H1 (cell line): ENCODE measurements around the gene COL4A2. TPM values are rescaled to one million over a fixed set of nuclear protein-coding genes. Genes with fewer than 3 reads are reported as not detected.
"Not testable (repeated sequence)": the region's sequence is repeated elsewhere in the genome, so short reads cannot be mapped to it uniquely, and the experiment has no call there.

Source experiments
- CTCF ChIA-PET: fragments of 300-600 bp; sonication (Branson Sonifier 250); formaldehyde crosslinking; loops from one replicate; lab custom pipeline; 2021; ENCODE audit not compliant: partially characterized antibody; lab: Charles Lee
- POLR2A ChIA-PET: fragments of 300-600 bp; sonication (Branson Sonifier 250); formaldehyde crosslinking; loops from one replicate; lab custom pipeline; 2021; ENCODE audit warnings: inconsistent platforms; ENCODE audit not compliant: partially characterized antibody; lab: Charles Lee
- DNase-seq, 2 experiments: peaks; one replicate each; pipeline versions ENCODE4 v3.0.0 to v3.0.0-alpha.2; 2010 to 2022; ENCODE audit warnings: low spot score in 2 of 2, low read depth in 1 of 2, mixed read lengths in 1 of 2
- FAIRE-seq: peaks from 2 replicates; lab custom pipeline; 2011; peaks lifted over from hg19 to GRCh38; lab: Jason Lieb, UNC
- H2AFZ ChIP-seq: 2 replicates; pipeline ENCODE4 v1.8.1; 2012; ENCODE audit warnings: low read length, inconsistent platforms
- H2AK5ac ChIP-seq: 2 replicates; pipeline ENCODE4 v1.6.1; 2013; ENCODE audit warnings: low read depth, low read length
- H2BK120ac ChIP-seq: replicated peaks from 2 replicates; pipeline ENCODE3; 2013; ENCODE audit warnings: low read depth, low read length, inconsistent platforms
- H2BK12ac ChIP-seq: 2 replicates; pipeline ENCODE4 v1.6.1; 2013; ENCODE audit warnings: low read depth, low read length
- H2BK15ac ChIP-seq: 2 replicates; pipeline ENCODE4 v1.6.1; 2013; ENCODE audit warnings: low read length
- H2BK20ac ChIP-seq: 2 replicates; pipeline ENCODE4 v1.6.1; 2013; ENCODE audit warnings: low read length
- H2BK5ac ChIP-seq: 2 replicates; pipeline ENCODE4 v1.6.1; 2013; ENCODE audit warnings: low read depth, low read length
- H3K14ac ChIP-seq: 2 replicates; pipeline ENCODE4 v1.6.1; 2013; ENCODE audit warnings: inconsistent platforms; ENCODE audit not compliant: insufficient read length
- H3K18ac ChIP-seq: 2 replicates; pipeline ENCODE4 v1.6.1; 2013; ENCODE audit warnings: low read length; ENCODE audit errors: extremely low read depth
- H3K23ac ChIP-seq: 2 replicates; pipeline ENCODE4 v1.6.1; 2013; ENCODE audit warnings: inconsistent platforms; ENCODE audit not compliant: insufficient read length
- H3K23me2 ChIP-seq: 2 replicates; pipeline ENCODE4 v1.6.1; 2013; ENCODE audit warnings: low read depth, low read length
- H3K27ac ChIP-seq: 2 replicates; pipeline ENCODE4 v1.6.1; 2011; ENCODE audit warnings: low read depth, low read length, inconsistent platforms
- H3K27me3 ChIP-seq, 4 experiments: replicated peaks in 1 of 4; 1 replicate in 1 of 4; 2 replicates in 3 of 4; pipeline versions ENCODE4 v1.6.1 to v1.8.1; 2011 to 2013; ENCODE audit warnings: low read length in 3 of 4, mild to moderate bottlenecking in 3 of 4, inconsistent platforms in 2 of 4, mixed read lengths in 2 of 4, moderate library complexity in 1 of 4; ENCODE audit not compliant: control insufficient read depth in 3 of 4, insufficient read depth in 3 of 4; ENCODE audit errors: extremely low read depth in 1 of 4
- H3K36me3 ChIP-seq, 4 experiments: 2 replicates each; pipeline versions ENCODE4 v1.6.1 to v1.8.1; 2011 to 2013; ENCODE audit warnings: mild to moderate bottlenecking in 4 of 4, low read length in 3 of 4, moderate library complexity in 2 of 4, control low read depth in 1 of 4, inconsistent platforms in 1 of 4; ENCODE audit not compliant: insufficient read depth in 4 of 4, control insufficient read depth in 2 of 4
- H3K4ac ChIP-seq: replicated peaks from 2 replicates; pipeline ENCODE3; 2013; ENCODE audit warnings: low read length, low read depth, mixed read lengths, inconsistent platforms; ENCODE audit not compliant: insufficient read length
- H3K4me1 ChIP-seq, 4 experiments: replicated peaks in 1 of 4; 1 replicate in 1 of 4; 2 replicates in 3 of 4; pipeline versions ENCODE4 v1.6.1 to v1.8.1; 2011 to 2013; ENCODE audit warnings: low read length in 3 of 4, inconsistent platforms in 2 of 4, mixed read lengths in 1 of 4; ENCODE audit not compliant: insufficient read depth in 4 of 4, control insufficient read depth in 3 of 4
- H3K4me2 ChIP-seq, 2 experiments: 2 replicates each; pipeline versions ENCODE4 v1.6.1 to v1.8.1; 2011 to 2013; ENCODE audit warnings: low read depth in 2 of 2, low read length in 2 of 2, control low read depth in 1 of 2, inconsistent platforms in 1 of 2, mild to moderate bottlenecking in 1 of 2; ENCODE audit not compliant: insufficient read depth in 1 of 2
- H3K4me3 ChIP-seq, 4 experiments: fragments of 200-600, 300-600 bp in 1 of 4; sonication (generic), shearing (Covaris generic), sonication (Bioruptor Twin) in 1 of 4; 2 replicates each; pipeline versions ENCODE4 v1.5.1 to v1.8.1; 2011 to 2016; ENCODE audit warnings: low read length in 4 of 4, low read depth in 3 of 4, control low read depth in 2 of 4, inconsistent platforms in 2 of 4, mild to moderate bottlenecking in 2 of 4, mixed read lengths in 1 of 4, moderate library complexity in 1 of 4; ENCODE audit not compliant: insufficient read depth in 2 of 4; ENCODE audit errors: extremely low read depth in 1 of 4
- H3K56ac ChIP-seq: replicated peaks from 2 replicates; pipeline ENCODE3; 2013; ENCODE audit warnings: low read depth, mild to moderate bottlenecking, mixed read lengths, low read length, inconsistent platforms; ENCODE audit not compliant: insufficient read length
- H3K79me1 ChIP-seq: 2 replicates; pipeline ENCODE4 v1.6.1; 2013; ENCODE audit warnings: low read depth, low read length, control low read depth
- H3K79me2 ChIP-seq, 2 experiments: 2 replicates each; pipeline versions ENCODE4 v1.6.1 to v1.8.1; 2012 to 2013; ENCODE audit warnings: low read length in 2 of 2, mild to moderate bottlenecking in 2 of 2, inconsistent platforms in 1 of 2; ENCODE audit not compliant: insufficient read depth in 2 of 2, control insufficient read depth in 1 of 2
- H3K9ac ChIP-seq, 4 experiments: replicated peaks in 1 of 4; 1 replicate in 1 of 4; 2 replicates in 3 of 4; pipeline versions ENCODE4 v1.6.1 to v1.8.1; 2011 to 2013; ENCODE audit warnings: low read depth in 3 of 4, low read length in 3 of 4, control low read depth in 2 of 4, mild to moderate bottlenecking in 2 of 4, moderate library complexity in 2 of 4, inconsistent platforms in 1 of 4; ENCODE audit errors: extremely low read depth in 1 of 4
- H3K9me3 ChIP-seq, 2 experiments: 2 replicates each; pipeline versions ENCODE4 v1.6.1 to v1.8.1; 2012 to 2013; ENCODE audit warnings: mild to moderate bottlenecking in 2 of 2, moderate library complexity in 2 of 2, control low read depth in 1 of 2, inconsistent platforms in 1 of 2, low read depth in 1 of 2, low read length in 1 of 2, mixed read lengths in 1 of 2; ENCODE audit not compliant: insufficient read depth in 2 of 2
- H4K20me1 ChIP-seq, 2 experiments: replicated peaks in 1 of 2; 2 replicates each; pipeline versions ENCODE3 to v1.8.1; 2011 to 2013; ENCODE audit warnings: inconsistent platforms in 2 of 2, low read length in 2 of 2, mild to moderate bottlenecking in 1 of 2; ENCODE audit not compliant: insufficient read depth in 2 of 2, control insufficient read depth in 1 of 2
- H4K5ac ChIP-seq: 2 replicates; pipeline ENCODE4 v1.6.1; 2013; ENCODE audit warnings: low read length, low read depth, mixed read lengths, inconsistent platforms; ENCODE audit not compliant: insufficient read length
- H4K8ac ChIP-seq: 2 replicates; pipeline ENCODE4 v1.8.0; 2013; ENCODE audit warnings: mild to moderate bottlenecking, moderate library complexity, low read length, inconsistent platforms; ENCODE audit not compliant: insufficient read depth; ENCODE audit errors: extremely low read depth
- H4K91ac ChIP-seq: replicated peaks from 2 replicates; pipeline ENCODE3; 2013; ENCODE audit warnings: low read length, mixed read lengths, inconsistent platforms; ENCODE audit not compliant: insufficient read length
- WGBS, 2 experiments: shearing (Covaris generic) in 1 of 2; methylation state at CpG; one replicate each; pipeline versions ENCODE4 v1.1.6 to v1.1.7; 2013 to 2015; ENCODE audit warnings: low lambda C conversion rate in 2 of 2, mixed read lengths in 2 of 2, inconsistent platforms in 1 of 2, low coverage in 1 of 2, missing lambda C conversion rate in 1 of 2; ENCODE audit not compliant: insufficient replicate concordance in 2 of 2, insufficient coverage in 1 of 2, insufficient read length in 1 of 2; ENCODE audit errors: extremely low coverage in 1 of 2, missing lambda C conversion rate in 1 of 2; 5-methylcytosine and 5-hydroxymethylcytosine counted together
- polyA plus RNA-seq, 7 experiments: library from polyadenylated mRNA; depleted of rRNA in 3 of 7; stranded (reverse) in 5 of 7; unstranded in 2 of 7; fragments of >200 nt in 5 of 7; fragments of 200-250 nt in 2 of 7; gene quantifications; 1 replicate in 5 of 7; 2 replicates in 1 of 7; 4 replicates in 1 of 7; pipeline versions ENCODE4 v1.2.1 to v1.2.3, GENCODE V29; 2011 to 2013; ENCODE audit warnings: missing spikeins in 2 of 7, mixed read lengths in 2 of 7
- total RNA-seq: library from RNA; stranded (reverse); fragmentation: NEBNext Ultra II Directional; extraction: Animal tissue kit (Norgen Biotek cat#: 25700); gene quantifications from 2 replicates; pipeline ENCODE4 v1.2.1, GENCODE V29; 2021

The COL4A2 gene
- total and polyA plus RNA-seq, 2 of the 8 experiments (the other 6 are each of a cell fraction or from before 2014, with no cell fraction given) = 80.4 to 87.3 TPM

GRCh38 chr13:110321573-110321972 lies 14.5 kb downstream of the COL4A2 start:
- H4K8ac ChIP-seq, H3K4me2 ChIP-seq, H3K9me3 ChIP-seq, H3K14ac ChIP-seq, H3K4ac ChIP-seq, H3K23ac ChIP-seq, POLR2A ChIA-PET, H3K56ac ChIP-seq, H3K23me2 ChIP-seq, H3K9ac ChIP-seq, H2BK5ac ChIP-seq, H3K27ac ChIP-seq, H3K27me3 ChIP-seq, H2BK15ac ChIP-seq, H3K4me3 ChIP-seq, H2BK120ac ChIP-seq, H2AFZ ChIP-seq, H2BK20ac ChIP-seq, FAIRE-seq, H2BK12ac ChIP-seq, H3K18ac ChIP-seq, H3K36me3 ChIP-seq, H4K5ac ChIP-seq, H3K79me2 ChIP-seq, H4K91ac ChIP-seq, H2AK5ac ChIP-seq, DNase-seq: not testable (repeated sequence)
- Histone ChIP-seq H3K4me1 (peaks cover 4 to 16% (median 8%) of the 10 kb centered on the region in 4 experiments), H4K20me1 (peaks cover 0 to 12% of the 10 kb centered on the region in 2 experiments), H3K79me1 (peaks cover 14% of the 10 kb centered on the region)
- CTCF ChIA-PET = interaction anchor here (3.7 kb wide), 1 partner anchor 13 kb away, joined by 40 read pairs; the partner anchor contains the start of genes COL4A1 and COL4A2
- 93% methylated on average over 3 of the region's 3 CpGs; no CpG with 5 or more reads in 1 of the 2 experiments for WGBS, 2 experiments
